ENCODE measurements around the gene SLC39A11. TPM values are rescaled to one million over a fixed set of nuclear protein-coding genes. Genes with fewer than 3 reads are reported as not detected.

Gene SLC39A11
- total and polyA plus RNA-seq, 2 of the 13 experiments (the other 11 are each of a cell fraction or from before 2014, with no cell fraction given) = 17.2 to 31.5 TPM

DNA sequence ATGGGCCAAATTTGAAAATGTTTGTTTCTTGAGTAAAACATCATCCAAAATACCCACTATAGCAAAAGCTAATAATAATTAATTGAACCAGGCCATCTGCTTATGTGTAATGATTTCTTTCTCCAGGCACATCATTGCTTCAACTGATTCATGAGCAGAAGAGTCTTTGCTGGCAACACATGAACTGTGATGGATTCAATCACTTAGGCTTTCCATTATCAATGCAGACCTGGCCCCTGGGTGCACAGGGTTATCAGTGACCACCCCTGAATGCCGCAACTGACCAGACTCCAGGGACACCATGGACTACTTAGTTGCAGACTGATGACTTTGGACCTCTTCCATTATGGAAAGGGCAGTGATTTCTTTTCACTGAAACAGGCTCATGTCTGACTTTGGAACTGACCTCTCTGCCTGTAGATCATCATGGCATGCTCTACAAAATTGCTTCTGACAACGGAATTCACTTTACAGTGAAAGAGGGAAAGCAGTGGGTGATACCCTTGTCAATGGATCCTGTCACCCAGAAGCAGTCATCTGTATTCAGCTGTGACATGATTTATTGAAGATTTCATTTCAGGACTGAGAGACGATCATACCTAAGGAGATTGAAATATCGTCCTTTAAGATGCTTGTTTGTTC is 448.8 kb downstream of the SLC39A11 start:
- peaks cover 13% of the 10 kb centered on the region for H3K4me1 ChIP-seq (ENCODE audit: insufficient read depth, low read length)
- no TSS peak for BruUV-seq (replicated peaks)
- ChIA-PET CTCF (ENCODE audit: low intra/inter-chr PET ratio, low total read pairs) (no interaction called here), POLR2A (no interaction called here)
- DNase-seq (ENCODE audit: low spot score) = no peak
- H3K27ac ChIP-seq (ENCODE audit: extremely low read length, insufficient read depth, low read length) = no peak overlapping the region
- WGBS (ENCODE audit: low lambda C conversion rate) = 91% methylated on average over 4 of the region's 4 CpGs
- H3K9ac ChIP-seq (ENCODE audit: insufficient read depth, low read depth, low read length) = no peak overlapping the region
- no peaks in the 10 kb centered on the region for H4K20me1 ChIP-seq (ENCODE audit: insufficient read depth, low read length)
- H2AFZ ChIP-seq (ENCODE audit: low read length) = no peak overlapping the region
- in situ Hi-C loops (cut with HindIII; ENCODE audit: extremely low pct_ligation_motif_present, low pct_unique_long_range_greater_than_20kb) (no loop called here), intact Hi-C loops (cut with micrococcal nuclease; ENCODE audit: unreplicated experiment) (no loop called here)
- H3K36me3 ChIP-seq (replicated peaks in 1 of 2; ENCODE audit: control insufficient read depth in 1 of 2, insufficient read depth in 2 of 2, low read length in 2 of 2) = no peaks in the 10 kb centered on the region; a peak in 1 of 5 replicates
- no peak for FAIRE-seq
- TF ChIP-seq SYNCRIP (IDR thresholded peaks at IDR 0.05; ENCODE audit: insufficient read depth, low read depth, low read length) (no peak), BRCA1 (CRISPR knock-in tag; IDR thresholded peaks at IDR 0.05) (no peak), HOXA7 (CRISPR knock-in tag; IDR thresholded peaks at IDR 0.05) (no peak)
- TF ChIP-seq, protein P1, sequence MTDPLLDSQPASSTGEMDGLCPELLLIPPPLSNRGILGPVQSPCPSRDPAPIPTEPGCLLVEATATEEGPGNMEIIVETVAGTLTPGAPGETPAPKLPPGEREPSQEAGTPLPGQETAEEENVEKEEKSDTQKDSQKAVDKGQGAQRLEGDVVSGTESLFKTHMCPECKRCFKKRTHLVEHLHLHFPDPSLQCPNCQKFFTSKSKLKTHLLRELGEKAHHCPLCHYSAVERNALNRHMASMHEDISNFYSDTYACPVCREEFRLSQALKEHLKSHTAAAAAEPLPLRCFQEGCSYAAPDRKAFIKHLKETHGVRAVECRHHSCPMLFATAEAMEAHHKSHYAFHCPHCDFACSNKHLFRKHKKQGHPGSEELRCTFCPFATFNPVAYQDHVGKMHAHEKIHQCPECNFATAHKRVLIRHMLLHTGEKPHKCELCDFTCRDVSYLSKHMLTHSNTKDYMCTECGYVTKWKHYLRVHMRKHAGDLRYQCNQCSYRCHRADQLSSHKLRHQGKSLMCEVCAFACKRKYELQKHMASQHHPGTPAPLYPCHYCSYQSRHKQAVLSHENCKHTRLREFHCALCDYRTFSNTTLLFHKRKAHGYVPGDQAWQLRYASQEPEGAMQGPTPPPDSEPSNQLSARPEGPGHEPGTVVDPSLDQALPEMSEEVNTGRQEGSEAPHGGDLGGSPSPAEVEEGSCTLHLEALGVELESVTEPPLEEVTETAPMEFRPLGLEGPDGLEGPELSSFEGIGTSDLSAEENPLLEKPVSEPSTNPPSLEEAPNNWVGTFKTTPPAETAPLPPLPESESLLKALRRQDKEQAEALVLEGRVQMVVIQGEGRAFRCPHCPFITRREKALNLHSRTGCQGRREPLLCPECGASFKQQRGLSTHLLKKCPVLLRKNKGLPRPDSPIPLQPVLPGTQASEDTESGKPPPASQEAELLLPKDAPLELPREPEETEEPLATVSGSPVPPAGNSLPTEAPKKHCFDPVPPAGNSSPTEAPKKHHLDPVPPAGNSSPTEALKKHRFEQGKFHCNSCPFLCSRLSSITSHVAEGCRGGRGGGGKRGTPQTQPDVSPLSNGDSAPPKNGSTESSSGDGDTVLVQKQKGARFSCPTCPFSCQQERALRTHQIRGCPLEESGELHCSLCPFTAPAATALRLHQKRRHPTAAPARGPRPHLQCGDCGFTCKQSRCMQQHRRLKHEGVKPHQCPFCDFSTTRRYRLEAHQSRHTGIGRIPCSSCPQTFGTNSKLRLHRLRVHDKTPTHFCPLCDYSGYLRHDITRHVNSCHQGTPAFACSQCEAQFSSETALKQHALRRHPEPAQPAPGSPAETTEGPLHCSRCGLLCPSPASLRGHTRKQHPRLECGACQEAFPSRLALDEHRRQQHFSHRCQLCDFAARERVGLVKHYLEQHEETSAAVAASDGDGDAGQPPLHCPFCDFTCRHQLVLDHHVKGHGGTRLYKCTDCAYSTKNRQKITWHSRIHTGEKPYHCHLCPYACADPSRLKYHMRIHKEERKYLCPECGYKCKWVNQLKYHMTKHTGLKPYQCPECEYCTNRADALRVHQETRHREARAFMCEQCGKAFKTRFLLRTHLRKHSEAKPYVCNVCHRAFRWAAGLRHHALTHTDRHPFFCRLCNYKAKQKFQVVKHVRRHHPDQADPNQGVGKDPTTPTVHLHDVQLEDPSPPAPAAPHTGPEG (CRISPR knock-in tag; IDR thresholded peaks at IDR 0.05) = no peak
- H3K9me3 ChIP-seq (ENCODE audit: low read length) = no peaks in the 10 kb centered on the region
- no peak for ATAC-seq
- H3K4me2 ChIP-seq (ENCODE audit: low read depth, low read length) = no peak overlapping the region
- H3K27me3 ChIP-seq (ENCODE audit: control insufficient read depth in 1 of 2, insufficient read depth in 2 of 2, low read length in 2 of 2) = no peaks in the 10 kb centered on the region
- no peaks in the 10 kb centered on the region for H3K79me2 ChIP-seq (ENCODE audit: insufficient read depth, low read length)
- no peak overlapping the region for H3K4me3 ChIP-seq (replicated peaks in 1 of 3; ENCODE audit: insufficient read depth in 1 of 3, low read depth in 2 of 3, low read length in 3 of 3)

Data from HepG2 (cell line).